Measurements from ENCODE around the gene GNG13.
"Not testable (repeated sequence)": the region's sequence is repeated elsewhere in the genome, so short reads cannot be mapped to it uniquely, and the experiment has no call there.

The GNG13 gene

DNA sequence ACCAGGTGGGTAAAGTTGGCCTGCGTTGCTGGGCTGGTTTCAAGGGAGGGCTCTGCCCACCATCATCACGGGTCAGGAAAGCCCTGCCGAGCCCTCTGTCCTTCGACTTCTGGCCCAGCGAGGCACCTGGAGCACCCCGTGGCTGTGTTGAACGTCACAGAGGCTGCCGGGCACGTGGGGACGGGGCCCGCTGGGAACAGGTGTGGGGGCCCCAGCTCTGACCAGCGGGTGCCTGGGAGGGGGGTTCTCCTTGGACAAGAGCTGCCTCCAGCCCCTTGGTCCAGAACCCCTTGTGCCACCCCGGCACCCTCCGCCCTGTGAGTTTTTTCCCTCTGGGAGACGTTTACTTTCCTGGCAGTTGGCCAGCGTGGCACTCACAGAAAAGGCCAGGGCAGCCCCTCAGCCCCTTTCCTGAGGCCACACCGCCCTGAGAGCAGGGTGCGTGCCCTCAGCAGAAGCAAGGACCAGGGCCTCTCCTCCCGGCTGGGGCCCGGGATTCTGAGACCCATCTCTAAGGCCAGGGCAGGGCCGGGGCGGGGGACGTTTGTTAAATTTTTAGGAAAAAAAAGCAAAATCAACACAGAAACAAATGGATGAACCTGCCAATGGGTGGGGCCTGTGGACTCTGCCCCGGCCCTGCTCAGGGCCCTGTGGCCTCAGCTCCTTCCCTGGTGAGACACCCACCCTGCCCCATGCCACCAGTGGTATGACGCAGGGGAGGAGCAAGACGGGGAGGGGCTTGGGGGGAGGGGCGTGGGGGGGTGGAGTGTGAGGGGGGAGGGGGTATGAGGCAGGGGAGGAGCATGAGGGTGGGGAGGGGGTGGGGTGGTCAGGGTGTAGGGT is 31.3 kb upstream of the GNG13 start:
- no peak for DNase-seq (ENCODE audit: low read depth)

DNA sequence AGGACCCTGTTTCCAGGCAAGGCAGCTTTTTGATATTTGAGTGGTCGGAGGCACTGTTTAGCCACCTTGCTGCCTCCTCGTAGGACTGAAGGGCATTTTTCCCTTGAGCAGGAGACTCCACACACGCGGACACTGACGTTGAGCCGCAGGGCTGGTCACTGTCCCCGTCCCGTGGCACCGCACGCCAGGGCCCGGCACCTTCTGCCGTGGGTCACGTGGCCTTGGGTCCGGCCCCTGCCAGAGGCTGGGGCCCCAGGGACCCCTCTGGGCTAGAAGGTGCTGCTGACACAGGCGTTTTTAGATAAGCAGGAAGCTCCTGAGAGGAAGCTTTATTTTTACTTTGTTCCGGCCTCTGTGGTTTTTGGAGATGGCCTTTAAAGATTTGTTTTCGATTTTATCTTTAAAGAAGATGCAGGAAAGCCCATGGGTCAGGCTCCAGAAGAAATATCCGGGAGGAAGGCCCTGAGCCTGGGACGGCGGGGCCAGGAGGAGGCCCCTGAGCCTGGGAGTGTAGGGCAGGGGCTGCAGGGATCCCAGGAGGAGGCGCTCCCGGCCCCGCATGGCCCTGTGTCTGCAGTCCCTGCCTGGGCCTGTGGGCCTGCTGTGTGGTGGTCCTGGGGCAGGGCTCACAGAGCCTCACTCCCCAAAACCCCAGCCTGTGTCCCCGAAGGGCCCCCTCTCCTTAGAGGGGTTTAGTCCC is 30.5 kb upstream of the GNG13 start:
- no peak for DNase-seq (ENCODE audit: low read depth)

DNA sequence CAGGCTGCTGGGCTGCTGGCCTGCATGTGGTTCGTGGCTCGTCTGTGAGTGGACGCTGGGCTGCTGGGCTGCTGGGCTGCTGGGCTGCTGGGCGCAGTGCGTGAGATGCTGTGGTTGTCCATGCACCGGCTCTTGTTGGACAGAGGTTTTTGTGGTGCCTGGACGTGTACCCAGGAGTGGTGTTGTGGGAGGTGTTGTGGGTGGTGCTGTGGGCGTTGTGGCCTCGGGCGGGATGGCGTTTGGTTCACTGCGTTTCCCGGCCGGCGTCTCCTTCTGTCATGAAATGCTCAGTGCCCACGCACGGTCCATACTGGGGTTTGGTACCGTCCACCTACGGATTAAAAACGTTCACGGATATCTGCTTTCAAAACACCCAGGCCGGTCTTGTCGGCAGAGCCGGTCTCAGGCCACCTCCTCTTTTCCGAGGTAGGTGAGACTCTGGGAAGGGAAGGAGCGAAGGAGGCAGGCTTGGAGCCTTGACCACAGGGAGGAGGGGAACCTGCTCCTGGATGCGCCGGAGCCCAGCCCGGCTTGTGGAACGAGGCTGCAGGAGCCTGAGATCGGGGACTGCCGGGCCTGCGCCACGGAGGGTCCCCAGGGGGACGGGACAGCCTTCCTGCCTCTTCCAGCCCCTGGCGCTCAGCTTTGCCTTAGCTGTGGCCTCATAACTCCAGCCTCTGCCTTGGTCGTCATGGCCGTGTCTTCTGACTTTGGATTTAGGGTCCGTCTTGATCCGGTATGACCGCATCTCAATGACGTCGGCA is 29.8 kb upstream of the GNG13 start:
- DNase-seq (ENCODE audit: low read depth), result no peak

DNA sequence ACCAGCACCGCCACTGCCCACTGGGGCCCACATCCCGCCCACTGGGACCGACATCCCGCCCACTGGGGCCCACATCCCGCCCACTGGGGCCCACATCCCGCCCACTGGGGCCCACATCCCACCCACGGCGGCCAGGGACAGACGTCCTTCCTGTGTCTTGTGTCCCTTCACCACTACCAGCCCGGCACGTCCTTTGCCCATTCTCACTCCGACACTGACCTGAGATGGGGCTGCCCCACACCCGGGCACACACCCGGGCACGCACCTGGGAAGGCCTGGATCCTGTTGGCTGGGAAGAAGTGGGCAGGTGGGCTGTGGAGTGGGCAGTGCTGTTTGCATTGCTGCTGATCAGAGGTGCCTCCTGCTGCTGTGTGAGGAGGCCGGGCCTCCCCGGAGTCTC is 28.4 kb upstream of the GNG13 start:
- DNase-seq (ENCODE audit: low read depth), result no peak

DNA sequence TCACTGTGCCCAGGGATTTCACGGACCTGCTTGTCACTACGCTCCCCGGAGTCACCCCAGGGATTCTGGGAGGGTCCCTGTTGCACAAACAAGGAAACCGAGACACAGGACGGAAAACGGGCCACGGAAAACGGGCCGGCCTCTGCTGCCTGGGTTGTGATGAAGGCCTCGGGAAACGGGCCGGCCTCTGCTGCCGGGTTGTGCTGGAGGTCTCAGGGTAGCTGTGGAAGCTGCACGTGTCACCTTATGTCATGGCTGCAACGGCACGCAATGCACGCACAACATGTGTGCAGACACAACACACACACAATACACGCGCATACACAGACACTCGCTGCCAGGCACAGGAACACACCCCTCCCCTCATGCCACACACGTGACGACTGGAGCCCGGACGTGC is 27.0 kb upstream of the GNG13 start:
- no peak for DNase-seq (ENCODE audit: low read depth)

DNA sequence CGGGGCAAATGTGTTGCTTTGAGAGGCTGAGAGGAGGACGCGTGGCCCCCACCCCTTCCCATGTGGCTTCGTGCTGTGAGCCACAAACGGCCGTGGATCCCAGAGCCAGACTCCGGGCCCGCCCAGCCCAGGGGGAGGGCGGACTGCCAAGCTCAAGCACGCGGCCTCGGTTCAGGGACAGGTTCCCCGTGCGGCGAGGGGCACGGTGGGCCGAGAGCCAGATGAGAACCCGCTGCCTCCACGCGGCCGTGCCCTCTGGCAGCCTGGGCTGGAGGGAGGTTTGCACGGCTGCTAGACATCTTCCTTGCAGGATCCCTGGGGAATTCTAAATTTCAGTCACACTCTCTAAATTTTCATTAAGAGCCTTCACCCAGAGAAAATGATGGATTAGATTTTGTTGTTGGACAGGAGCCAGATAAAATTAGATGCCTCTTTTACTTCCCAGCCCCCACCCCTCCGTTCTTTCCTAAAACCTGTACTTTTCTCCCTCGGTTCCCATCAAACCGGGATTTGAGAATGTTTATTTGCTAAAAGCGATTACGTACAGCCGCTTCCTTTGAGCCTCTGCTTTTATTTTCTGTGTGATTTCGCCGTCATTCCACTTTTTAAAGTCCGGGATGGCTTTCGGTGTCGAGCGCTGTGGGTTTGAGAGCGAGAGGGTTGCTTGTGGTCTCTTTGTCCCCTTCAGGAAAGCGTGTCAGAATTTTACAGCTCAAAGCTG is 25.0 kb upstream of the GNG13 start:
- DNase-seq (ENCODE audit: low read depth), result no peak

DNA sequence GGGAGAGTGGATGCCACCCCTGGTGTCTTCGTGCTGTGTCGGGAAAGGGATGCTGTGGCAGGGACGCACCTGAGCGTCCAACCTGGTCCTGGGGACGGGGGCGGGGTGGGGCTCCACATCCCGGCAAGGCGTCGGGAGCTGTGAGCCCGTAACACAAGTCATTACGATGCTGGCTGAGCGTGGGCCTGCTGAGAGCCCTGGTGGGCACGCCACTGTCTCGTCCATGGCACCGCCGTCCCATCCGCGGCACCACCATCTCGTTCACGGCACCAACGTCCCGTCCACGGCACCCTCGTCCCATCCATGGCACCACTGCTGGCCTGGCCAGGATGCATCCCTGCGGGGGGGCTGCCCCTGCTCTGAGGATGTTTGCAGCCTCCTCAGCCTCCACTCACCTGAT is 24.1 kb upstream of the GNG13 start:
- DNase-seq (ENCODE audit: low read depth), result no peak

DNA sequence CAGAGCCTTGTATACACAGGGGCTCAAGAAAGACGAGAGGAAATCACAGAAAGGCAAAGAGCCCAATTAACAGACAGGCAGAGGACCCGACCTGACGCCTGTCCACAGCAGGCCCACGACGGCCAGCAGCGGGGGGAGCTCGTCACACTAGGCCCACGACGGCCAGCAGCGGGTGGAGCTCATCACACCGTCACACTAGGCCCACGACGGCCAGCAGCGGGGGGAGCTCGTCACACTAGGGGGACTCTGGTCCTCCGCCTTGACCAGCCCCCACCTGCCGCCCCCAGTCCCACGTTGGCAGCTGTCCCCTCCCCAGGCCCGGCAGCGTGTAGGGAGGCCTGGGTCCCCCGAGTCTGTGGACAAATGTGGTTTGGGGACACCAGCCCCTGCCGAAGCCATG is 23.7 kb upstream of the GNG13 start:
- no peak for DNase-seq (ENCODE audit: low read depth)

DNA sequence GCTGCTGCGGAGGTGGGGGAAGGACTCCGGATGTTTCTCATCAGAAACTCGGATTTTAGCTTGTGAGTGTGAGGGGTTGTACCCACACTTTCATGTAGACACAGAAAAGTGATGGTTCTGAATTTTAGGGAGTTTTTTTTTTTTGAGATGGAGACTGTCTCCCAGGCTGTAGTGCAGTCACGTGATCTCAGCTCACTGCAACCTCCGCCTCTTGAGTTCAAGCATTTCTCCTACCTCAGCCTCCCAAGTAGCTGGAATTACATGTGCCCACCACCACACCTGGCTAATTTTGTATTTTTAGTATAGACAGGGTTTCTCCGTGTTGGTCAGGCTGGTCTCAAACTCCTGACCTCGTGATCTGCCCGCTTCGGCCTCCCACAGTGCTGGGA is 22.4 kb upstream of the GNG13 start:
- DNase-seq (ENCODE audit: low read depth), result no peak

DNA sequence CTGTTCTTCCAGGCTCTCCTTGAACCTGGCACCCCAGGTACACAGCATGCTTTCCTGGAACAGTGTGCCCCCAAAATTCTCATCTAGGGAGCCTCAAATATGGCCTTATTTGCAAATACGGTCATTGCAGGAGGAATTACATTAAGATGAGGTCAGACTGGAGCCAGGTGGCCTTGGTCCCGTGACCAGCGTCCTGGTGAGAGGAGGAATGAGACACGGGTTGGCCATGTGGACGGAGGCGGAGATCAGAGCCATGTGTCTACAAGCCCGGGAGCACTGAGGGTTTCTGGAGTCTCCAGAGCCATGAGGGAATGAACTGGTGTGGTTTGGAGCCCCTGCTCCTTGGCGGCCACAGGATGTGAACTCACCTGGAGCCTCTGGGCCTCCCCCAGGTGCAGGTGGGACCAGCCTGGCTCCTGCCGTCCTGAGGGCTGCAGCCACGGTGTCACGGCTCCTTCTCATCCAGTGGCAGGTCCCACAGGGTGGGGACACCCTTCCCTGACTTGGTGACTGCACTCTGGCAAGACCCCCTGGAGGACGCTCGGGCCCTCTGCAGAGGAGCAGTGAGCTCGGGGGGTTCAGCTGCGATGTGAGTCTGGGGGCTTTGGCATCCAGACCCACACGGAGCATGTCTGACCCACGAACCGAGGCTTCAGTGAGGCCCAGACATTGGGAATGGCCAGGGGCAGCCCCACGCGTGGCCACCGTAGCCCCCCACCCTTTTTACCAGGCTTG is 21.8 kb upstream of the GNG13 start:
- no peak for DNase-seq (ENCODE audit: low read depth)

DNA sequence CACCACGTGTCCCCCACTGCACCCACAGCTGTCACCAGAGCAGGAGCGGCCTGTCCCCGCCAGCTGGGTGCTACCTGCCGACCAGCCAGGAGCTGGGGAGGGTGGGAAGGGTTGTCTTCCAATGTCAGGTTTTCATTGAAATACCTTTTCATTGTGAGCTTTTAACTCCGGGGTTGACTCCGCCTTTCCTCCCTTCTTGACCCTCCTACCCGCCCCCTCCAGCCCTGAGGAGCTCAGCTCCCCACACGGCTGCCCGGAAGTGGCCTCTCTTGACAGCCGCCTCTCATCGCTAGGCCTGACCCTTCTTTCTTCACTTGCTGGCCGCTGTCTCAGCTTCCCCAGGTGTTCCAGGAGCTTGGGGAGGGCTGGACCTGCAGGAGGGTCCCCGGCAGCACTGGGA is 21.2 kb upstream of the GNG13 start:
- no peak for DNase-seq (ENCODE audit: low read depth)

DNA sequence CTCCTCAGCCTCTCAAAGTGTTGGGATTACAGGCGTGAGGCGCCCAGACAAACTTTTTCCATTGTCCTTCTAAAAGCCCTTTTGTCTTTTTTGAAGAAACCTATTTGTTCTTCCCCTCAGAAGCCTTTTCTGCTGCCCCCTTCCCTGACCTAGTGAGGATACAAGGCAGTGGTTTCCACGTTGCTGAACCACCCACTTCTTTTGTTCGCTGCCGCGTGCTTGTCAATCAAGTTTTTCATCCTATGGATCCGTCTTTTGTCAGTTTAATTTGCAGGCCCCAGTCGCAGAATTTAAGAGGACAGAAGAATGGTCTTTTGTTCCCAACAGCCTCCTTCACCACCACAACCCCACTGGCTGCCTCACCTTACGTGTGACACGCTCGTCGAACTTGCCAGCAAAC is 20.2 kb upstream of the GNG13 start:
- DNase-seq (ENCODE audit: low read depth), result no peak

DNA sequence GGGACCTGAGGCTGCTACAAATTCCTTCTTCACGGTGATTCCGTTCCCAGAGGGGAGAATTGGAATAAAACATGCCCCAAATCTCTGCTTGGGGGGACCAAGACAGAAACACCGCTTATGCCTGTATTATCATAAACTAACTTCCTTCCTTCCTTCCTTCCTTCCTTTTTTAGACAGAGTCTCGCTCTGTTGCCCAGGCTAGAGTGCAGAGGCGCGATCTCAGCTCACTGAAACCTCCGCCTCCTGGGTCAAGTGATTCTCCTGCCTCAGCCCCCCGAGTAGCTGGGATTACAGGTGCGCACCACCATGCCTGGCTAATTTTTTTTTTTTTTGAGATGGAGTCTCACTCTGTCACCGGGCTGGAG is 19.5 kb upstream of the GNG13 start:
- DNase-seq (ENCODE audit: low read depth), result not testable (repeated sequence)

DNA sequence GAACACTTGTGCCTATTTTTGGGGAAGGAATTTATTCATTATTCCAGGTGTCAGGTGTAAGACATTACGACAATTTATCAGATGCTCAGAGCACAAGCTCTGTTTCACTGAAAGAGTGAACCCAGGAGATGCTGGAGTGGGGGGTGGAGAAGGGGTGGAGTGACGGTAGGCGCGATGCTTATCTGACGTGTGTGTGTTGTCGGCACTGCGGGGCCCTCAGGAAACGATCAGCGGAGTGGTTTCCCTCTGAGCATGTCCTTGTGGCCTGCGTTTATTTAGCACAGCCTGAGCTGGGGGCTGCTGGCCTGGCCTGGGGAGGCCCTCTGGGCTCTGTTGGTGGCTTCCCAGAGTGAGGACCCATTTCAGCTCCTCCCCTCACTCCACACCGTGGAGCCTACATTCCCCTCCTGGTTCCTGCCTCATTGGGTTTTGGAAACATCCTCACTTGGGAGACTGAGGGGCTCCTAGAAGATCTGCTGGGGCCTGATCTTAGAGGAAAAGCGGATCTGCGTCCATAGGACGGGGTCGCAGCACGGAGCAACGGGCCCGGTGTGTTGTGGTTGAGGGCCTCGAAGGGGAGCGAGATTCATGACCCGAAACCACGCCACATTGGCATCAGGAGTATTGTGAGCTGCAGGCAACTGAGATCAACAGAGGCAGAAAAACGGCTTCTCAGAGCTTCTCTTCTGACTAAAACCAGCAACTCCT is 19.0 kb upstream of the GNG13 start:
- DNase-seq (ENCODE audit: low read depth), result no peak

DNA sequence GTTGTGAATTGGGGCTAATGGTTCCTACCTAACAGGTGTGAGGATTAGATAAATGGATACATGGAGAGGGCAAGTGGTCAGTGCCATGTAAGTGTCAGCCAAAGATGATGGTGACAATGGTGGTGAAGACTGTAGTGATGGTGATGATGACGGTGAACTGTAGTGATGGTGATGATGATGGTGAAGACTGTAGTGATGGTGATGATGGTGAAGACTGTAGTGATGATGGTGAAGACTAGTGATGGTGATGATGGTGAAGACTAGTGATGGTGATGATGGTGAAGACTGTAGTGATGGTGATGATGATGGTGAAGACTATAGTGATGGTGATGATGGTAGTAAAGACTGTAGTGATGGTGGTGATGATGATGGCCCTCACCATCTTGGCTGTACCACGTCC is 18.1 kb upstream of the GNG13 start:
- DNase-seq (ENCODE audit: low read depth), result no peak

DNA sequence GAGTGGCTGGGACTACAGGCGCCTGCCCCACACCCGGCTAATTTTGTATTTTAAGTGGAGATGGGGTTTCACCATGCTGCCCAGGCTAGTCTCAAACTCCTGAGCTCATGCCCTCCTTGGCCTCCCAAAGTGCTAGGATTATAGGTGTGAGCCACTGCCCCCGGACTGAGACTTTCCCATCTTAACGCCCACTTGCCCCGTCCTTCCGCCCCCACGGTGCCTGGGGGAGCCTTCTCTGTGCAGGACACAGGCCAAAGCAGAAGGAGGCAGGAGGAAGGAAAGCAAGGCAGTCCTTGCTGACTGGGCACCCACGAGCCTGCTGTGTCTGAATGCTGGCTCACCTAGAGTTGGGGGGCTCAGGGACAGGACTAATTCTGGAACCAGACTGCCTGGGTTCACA is 17.6 kb upstream of the GNG13 start:
- DNase-seq (ENCODE audit: low read depth), result no peak

DNA sequence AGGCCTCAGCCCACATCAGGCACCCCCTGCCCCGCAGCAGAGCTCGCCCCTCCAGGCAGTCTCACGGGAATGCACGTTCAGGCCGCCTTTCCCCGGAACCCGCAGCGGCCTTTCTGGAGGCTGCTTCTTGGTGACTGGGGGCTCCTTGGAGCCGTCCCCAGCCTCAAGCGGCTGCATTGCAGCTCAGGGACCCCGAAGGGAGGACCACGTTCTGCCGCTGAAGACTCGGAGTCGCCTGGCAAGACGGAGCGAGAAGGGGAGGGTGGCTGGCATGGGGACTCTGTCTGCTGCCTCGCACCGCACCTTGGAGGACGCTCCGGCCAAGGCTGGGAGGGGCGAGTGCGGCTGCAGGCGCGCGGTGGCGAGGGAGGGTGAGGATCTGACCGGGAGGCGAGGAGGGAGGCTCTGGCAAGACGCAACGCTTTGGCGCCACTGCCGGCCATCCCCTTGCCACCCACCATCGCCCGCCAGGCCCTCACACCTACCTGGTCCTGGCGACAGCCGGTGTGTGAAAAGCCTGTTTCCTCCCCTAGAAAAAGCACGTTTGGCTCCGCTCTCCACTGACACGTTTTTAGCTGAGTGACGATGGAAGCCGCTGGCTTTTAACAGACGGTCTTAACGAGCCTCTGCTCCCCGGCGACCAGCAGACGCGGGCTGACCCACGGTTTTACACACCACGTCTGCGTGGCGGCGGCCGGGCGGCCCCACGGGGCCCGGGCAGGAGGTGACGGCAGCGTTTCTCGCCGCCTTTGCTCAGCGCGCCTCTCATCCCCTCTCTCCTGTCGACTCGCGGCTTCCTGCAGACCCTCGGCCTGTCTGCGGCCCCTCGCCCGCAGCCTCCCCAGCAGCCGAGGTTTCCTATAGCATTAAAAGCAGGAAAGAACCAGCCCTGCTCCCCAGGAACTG is 16.7 kb upstream of the GNG13 start:
- DNase-seq (ENCODE audit: low read depth), result no peak

DNA sequence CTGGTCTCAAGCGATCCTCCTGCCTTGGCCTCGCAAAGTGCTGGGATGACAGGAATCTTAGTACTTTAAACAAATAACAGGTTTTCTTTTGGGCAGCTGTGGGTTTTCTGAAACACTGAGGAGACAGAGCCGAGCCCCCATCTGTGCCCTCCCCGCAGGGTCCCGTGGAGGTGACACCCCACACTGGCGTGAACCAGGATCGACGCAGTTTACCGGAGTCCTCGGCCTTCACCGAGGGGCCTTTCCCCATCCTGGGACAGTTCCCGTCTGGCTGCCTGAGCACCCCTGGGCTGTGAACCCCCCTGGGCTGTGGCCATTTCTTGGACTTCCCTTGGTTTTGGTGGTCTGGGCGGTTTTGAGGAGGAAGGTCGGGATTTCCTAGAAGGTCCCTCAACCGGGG is 15.3 kb upstream of the GNG13 start:
- DNase-seq (ENCODE audit: low read depth), result no peak

DNA sequence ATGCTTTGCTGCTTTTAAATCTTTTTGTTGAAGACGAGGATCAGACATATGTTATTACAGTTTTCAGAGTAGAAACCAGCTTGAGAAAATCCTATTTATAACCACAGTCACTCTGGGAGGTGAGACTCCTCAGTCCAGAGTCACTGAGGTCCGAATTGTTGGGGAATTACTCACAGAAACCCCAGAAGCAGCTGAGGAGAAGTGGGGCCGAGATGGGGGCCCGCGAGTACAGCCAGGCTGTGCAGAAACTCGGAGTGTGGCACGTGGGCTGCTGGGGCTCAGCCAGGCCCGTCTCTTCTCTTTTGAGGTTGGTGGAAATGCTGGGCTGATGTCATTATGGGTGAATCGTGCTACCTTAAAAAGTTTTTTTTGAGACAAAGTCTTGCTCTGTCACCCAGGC is 14.4 kb upstream of the GNG13 start:
- DNase-seq (ENCODE audit: low read depth), result no peak

DNA sequence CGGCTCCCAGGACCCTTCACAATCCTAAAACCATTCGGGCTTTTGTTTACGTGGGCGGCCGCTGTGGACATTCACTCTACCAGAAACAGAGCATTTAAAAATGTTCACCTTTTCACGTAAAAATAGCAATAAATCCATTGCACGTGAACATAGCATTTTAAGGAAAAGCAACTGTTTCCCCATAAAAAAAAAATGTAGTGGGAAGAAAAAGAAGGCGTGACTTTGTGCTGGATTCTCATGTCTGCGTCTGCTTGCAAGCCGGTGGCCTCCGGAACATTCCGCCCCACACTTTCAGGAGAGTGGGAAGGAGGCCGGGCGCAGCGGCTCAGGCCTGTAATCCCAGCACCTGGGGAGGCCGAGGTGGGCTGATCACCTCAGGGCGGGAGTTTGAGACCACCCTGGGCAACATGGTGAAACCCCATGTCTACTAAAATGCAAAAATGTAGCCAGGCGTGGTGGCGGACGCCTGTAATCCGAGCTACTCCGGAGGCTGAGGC is 13.4 kb upstream of the GNG13 start:
- no peak for DNase-seq (ENCODE audit: low read depth)
